Measurements from ENCODE around the gene UBE2O.

The UBE2O gene

GRCh38 chr17:76416899-76417298 lies 36.1 kb downstream of the UBE2O start:
- DNase-seq (ENCODE audit: low read depth): no peak
- TF ChIP-seq, protein P1, sequence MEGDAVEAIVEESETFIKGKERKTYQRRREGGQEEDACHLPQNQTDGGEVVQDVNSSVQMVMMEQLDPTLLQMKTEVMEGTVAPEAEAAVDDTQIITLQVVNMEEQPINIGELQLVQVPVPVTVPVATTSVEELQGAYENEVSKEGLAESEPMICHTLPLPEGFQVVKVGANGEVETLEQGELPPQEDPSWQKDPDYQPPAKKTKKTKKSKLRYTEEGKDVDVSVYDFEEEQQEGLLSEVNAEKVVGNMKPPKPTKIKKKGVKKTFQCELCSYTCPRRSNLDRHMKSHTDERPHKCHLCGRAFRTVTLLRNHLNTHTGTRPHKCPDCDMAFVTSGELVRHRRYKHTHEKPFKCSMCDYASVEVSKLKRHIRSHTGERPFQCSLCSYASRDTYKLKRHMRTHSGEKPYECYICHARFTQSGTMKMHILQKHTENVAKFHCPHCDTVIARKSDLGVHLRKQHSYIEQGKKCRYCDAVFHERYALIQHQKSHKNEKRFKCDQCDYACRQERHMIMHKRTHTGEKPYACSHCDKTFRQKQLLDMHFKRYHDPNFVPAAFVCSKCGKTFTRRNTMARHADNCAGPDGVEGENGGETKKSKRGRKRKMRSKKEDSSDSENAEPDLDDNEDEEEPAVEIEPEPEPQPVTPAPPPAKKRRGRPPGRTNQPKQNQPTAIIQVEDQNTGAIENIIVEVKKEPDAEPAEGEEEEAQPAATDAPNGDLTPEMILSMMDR (IDR thresholded peaks at IDR 0.05; ENCODE audit: insufficient read depth, low read depth, low read length, missing control alignments): no peak

DNA sequence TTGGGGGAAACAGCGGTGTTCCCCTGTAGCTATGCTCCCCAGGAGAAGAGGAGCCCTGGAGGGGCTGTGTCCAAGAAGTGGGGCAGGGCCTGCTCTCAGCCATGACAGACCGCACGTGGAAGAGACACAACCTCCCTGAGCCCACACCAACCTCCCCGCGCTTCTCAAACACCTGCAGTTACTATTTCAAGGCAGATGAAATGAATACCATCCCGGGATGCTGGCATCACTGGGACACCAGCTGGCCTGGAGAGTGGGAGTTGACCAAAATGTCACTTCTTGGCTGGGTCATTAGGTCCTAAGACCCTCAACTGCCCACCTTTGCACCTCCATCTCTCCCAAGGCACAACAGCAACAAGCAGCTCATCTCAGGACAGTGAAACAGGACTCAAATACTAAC lies 36.5 kb downstream of the UBE2O start:
- TF ChIP-seq, protein P1 (IDR thresholded peaks at IDR 0.05; ENCODE audit: insufficient read depth, low read depth, low read length, missing control alignments): no peak
- H3K4me3 ChIP-seq (ENCODE audit: low read depth, low read length): no peak overlapping the region
- DNase-seq (ENCODE audit: low read depth): no peak

More at GRCh38 chr17:76416899-76417298, 36.1 kb downstream of the UBE2O start:
- no peak overlapping the region for H3K4me3 ChIP-seq (ENCODE audit: low read depth, low read length)

GRCh38 chr17:76415786-76416185 lies 37.2 kb downstream of the UBE2O start:
- no peak overlapping the region for H3K4me3 ChIP-seq (ENCODE audit: low read depth, low read length)
- TF ChIP-seq, protein P1 (IDR thresholded peaks at IDR 0.05; ENCODE audit: insufficient read depth, low read depth, low read length, missing control alignments): no peak
- DNase-seq (ENCODE audit: low read depth): no peak

- H3K4me3 ChIP-seq (ENCODE audit: low read depth, low read length): no peak overlapping the region
- TF ChIP-seq, protein P1 (IDR thresholded peaks at IDR 0.05; ENCODE audit: insufficient read depth, low read depth, low read length, missing control alignments): no peak
- DNase-seq (ENCODE audit: low read depth): no peak
Measured at GRCh38 chr17:76414334-76415295, 38.3 kb downstream of the UBE2O start.

- DNase-seq (ENCODE audit: low read depth): no peak
- TF ChIP-seq, protein P1 (IDR thresholded peaks at IDR 0.05; ENCODE audit: insufficient read depth, low read depth, low read length, missing control alignments): no peak
- H3K4me3 ChIP-seq (ENCODE audit: low read depth, low read length): no peak overlapping the region
Measured at GRCh38 chr17:76411247-76411646, 41.7 kb downstream of the UBE2O start.

- no peak for DNase-seq (ENCODE audit: low read depth)
- H3K4me3 ChIP-seq (ENCODE audit: low read depth, low read length): no peak overlapping the region
- TF ChIP-seq, protein P1 (IDR thresholded peaks at IDR 0.05; ENCODE audit: insufficient read depth, low read depth, low read length, missing control alignments): no peak
Measured at GRCh38 chr17:76410328-76410965, 42.5 kb downstream of the UBE2O start.

All from GM12865 (cell line).